ENCODE data around the gene APLP1. TPM values are rescaled to one million over a fixed set of nuclear protein-coding genes. Genes with fewer than 3 reads are reported as not detected.

The APLP1 gene
- total RNA-seq, 2 experiments from 2014 or later: 0.76 to 1.1 TPM

- CTCF ChIA-PET: interaction anchor here (0.7 to 2.4 kb wide), 2 partner anchors 13 to 35 kb away, joined by 4 to 9 read pairs; no protein-coding TSS in a partner anchor
- Mint-ChIP-seq H3K9me3 (no peaks in the 10 kb centered on the region), H3K4me1 (peaks cover 32% of the 10 kb centered on the region), H3K36me3 (ENCODE audit: low read depth) (peaks cover 56% of the 10 kb centered on the region), H3K4me3 (no peak overlapping the region), H3K27ac (no peak overlapping the region), H3K27me3 (no peaks in the 10 kb centered on the region)
- DNase-seq: no peak
- POLR2A ChIA-PET: interaction anchor here (1.1 kb wide), 1 partner anchor 33 kb away, joined by 3 read pairs; no protein-coding TSS in a partner anchor
These were observed 28.3 kb downstream of the APLP1 start for GRCh38 chr19:35896643-35897040.

- Mint-ChIP-seq H3K27ac (peak overlapping the region; percentile 95), H3K9me3 (no peaks in the 10 kb centered on the region), H3K36me3 (ENCODE audit: low read depth) (peaks cover 51% of the 10 kb centered on the region), H3K4me3 (peak overlapping the region; percentile 94), H3K27me3 (no peaks in the 10 kb centered on the region), H3K4me1 (peaks cover 42% of the 10 kb centered on the region)
- DNase-seq: no peak
- POLR2A ChIA-PET: interaction anchor here (0.8 to 1.5 kb wide), 5 partner anchors 14 to 56 kb away, joined by 3 to 10 read pairs (median 9); no protein-coding TSS in a partner anchor
- CTCF ChIA-PET: interaction anchor here (2.4 kb wide), 1 partner anchor 33 kb away, joined by 9 read pairs; no protein-coding TSS in a partner anchor
These were observed 29.5 kb downstream of the APLP1 start for GRCh38 chr19:35897706-35898451.

DNA sequence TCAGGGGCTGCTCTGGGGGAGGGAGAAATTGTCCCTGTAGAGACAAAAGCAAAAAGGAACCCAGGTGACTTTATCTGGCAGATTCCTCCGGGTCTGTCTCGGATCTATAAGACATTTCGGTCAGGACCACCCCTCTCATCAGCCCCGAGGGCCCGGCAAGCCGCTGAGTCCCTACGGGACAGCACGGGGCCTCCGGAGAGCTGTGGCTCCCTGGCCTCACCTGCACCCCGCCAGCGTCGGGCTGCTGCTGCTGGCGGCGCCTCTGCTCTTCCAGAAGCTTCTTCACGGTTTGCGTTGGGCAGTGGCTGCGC, 30.1 kb downstream of the APLP1 start:
- POLR2A ChIA-PET: interaction anchor here (0.8 to 1.5 kb wide), 5 partner anchors 15 to 55 kb away, joined by 3 to 10 read pairs (median 9); no protein-coding TSS in a partner anchor
- Mint-ChIP-seq H3K27ac (peak overlapping the region; percentile 95), H3K27me3 (no peaks in the 10 kb centered on the region), H3K4me3 (peak overlapping the region; percentile 94), H3K4me1 (peaks cover 44% of the 10 kb centered on the region), H3K36me3 (ENCODE audit: low read depth) (peaks cover 51% of the 10 kb centered on the region), H3K9me3 (no peaks in the 10 kb centered on the region)
- DNase-seq: no peak
- CTCF ChIA-PET: interaction anchor here (2.4 kb wide), 1 partner anchor 33 kb away, joined by 9 read pairs; no protein-coding TSS in a partner anchor

DNA sequence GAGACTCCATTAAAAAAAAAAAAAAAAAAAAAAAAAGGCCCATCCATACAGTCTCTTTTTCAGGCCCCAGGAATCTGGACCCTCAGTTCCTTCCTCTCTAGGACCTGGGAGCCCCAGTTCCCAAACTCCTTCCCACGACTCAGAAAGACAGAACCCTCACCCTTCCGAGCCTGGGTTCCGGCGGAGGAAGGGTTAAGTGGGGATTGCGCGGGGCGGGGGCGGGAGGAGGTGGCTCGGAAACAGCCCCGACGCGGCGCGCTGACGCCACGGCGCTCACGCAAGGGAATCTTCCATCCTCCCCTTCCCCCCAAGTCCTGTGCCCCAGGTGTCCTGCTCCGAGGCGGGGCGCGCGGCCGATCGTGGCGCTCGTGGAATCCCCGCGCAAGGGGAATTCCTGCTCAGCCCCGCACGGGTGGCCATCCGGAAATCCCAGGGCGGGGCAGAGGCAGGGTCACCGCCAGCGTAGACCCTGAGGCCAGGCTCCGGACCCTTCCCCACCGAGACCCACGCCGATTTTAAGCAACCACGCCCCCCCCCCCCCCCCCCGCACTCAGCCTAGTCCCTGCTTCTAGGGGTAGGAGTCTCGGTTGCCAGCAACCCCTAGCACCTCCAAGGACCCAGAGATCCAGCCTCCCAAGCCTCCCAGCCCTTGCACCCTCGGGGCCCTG, 31.3 kb downstream of the APLP1 start:
- peak overlapping the region; percentile 95 for H3K27ac Mint-ChIP-seq
- no peaks in the 10 kb centered on the region for H3K9me3 Mint-ChIP-seq
- H3K27me3 Mint-ChIP-seq: no peaks in the 10 kb centered on the region
- peak; percentile 90 for DNase-seq
- ChIA-PET POLR2A (interaction anchor here (1.2 to 2.3 kb wide), 5 partner anchors 13 to 187 kb away, joined by 4 to 49 read pairs (median 5); partner anchors contain the start of gene LIN37), CTCF (no interaction called here)
- H3K36me3 Mint-ChIP-seq (ENCODE audit: low read depth): peaks cover 49% of the 10 kb centered on the region
- peak overlapping the region; percentile 94 for H3K4me3 Mint-ChIP-seq
- peaks cover 55% of the 10 kb centered on the region for H3K4me1 Mint-ChIP-seq

DNA sequence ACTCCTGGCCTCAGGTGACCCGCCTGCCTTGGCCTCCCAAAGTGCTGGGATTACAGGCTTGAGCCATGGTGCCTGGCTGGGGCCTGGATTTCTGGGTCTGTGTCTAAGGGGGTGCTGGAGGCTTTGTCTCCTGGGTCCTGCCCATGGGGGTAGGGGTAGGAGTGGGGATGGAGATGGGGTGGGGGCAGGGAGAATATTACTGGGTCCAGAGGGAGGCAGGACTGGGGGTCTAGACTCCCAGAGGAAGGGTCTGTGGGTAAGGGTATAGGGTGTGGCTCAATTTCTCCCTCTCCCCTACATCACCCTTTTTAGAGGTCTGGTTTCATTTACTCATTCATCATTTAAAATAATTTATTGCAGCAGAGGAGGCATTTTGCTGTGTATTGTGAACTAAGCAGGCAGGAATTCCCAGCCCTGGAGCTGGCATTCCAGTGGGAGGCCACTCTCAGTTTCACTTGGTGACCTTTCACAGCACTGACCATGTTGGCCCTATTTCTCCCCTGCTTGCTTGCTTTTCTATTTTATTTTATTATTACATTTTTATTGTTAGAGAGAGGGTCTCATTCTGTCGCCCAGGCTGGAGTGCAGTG, 32.8 kb downstream of the APLP1 start:
- Mint-ChIP-seq H3K36me3 (ENCODE audit: low read depth) (peaks cover 41% of the 10 kb centered on the region), H3K27ac (peak overlapping the region; percentile 95), H3K4me3 (peak overlapping the region; percentile 94), H3K9me3 (no peaks in the 10 kb centered on the region), H3K4me1 (peaks cover 53% of the 10 kb centered on the region), H3K27me3 (no peaks in the 10 kb centered on the region)
- ChIA-PET CTCF (interaction anchor here (1.8 kb wide), 1 partner anchor 30 kb away, joined by 11 read pairs; no protein-coding TSS in a partner anchor), POLR2A (interaction anchor here (0.6 to 2.3 kb wide), 9 partner anchors 11 to 188 kb away, joined by 3 to 49 read pairs (median 4); partner anchors contain the start of genes LIN37, PSENEN and U2AF1L4)
- DNase-seq: no peak

DNA sequence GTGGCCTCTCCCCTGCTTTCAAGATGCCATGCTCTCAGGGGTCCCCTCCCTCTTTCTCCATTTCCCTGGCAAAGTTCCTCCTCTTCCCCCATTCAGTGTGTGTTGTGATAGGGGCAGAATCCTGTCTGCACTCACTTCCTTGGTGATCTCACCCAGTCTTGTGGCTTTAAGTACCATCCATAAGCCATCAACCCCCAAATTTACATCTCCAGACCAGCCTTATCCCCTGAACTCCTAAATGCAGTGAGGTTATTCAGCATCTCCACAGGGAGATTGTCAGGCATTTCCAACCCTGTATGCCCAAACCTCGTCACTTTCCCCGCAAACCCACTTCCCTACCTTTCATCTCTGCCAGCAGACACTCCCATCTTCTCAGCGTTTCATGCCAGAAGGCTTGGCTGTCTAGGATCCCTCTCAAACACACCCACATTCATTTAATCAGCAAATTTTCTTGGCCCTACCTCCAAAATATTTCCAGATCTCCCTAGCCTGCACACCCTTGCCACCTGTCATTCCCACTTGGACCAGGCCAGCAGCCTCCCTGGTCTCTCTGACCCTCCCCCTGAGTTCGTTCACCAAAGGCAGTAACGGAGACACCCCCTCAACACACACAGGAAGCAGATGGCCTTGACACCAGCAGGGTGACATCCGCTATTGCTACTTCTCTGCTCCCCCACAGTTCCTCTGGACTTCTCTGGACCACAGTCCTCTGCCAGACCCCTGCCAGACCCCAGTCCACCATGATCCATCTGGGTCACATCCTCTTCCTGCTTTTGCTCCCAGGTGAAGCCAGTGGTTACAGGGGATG, 33.7 kb downstream of the APLP1 start, which contains the start of gene HCST:
Gene HCST (plus strand): TSS at position 676 of the 808 bp plus-strand sequence. CDS start 65 bp downstream, at position 741.
- ChIA-PET POLR2A (interaction anchor here (1.3 to 2.5 kb wide), 4 partner anchors 23 to 32 kb away, joined by 3 to 49 read pairs (median 24); no protein-coding TSS in a partner anchor), CTCF (interaction anchor here (1.8 to 2.0 kb wide), 2 partner anchors 19 to 29 kb away, joined by 9 to 11 read pairs; no protein-coding TSS in a partner anchor)
- Mint-ChIP-seq H3K27ac (peak within 1 kb of the TSS; percentile 95), H3K36me3 (ENCODE audit: low read depth) (peaks cover 35% of the 10 kb centered on the region), H3K27me3 (no peaks in the 10 kb centered on the region), H3K4me1 (peaks cover 52% of the 10 kb centered on the region), H3K4me3 (peak within 1 kb of the TSS; percentile 81), H3K9me3 (no peaks in the 10 kb centered on the region)
- DNase-seq: peak; percentile 64

GRCh38 chr19:35902870-35903475, 34.6 kb downstream of the APLP1 start:
- Mint-ChIP-seq H3K36me3 (ENCODE audit: low read depth) (peaks cover 26% of the 10 kb centered on the region), H3K4me3 (peak overlapping the region; percentile 81), H3K9me3 (no peaks in the 10 kb centered on the region), H3K27me3 (no peaks in the 10 kb centered on the region), H3K27ac (peak overlapping the region; percentile 95), H3K4me1 (peaks cover 47% of the 10 kb centered on the region)
- no peak for DNase-seq
- ChIA-PET POLR2A (interaction anchor here (0.7 to 2.5 kb wide), 7 partner anchors 22 to 237 kb away, joined by 3 to 43 read pairs (median 4); partner anchors contain the start of gene CAPNS1), CTCF (interaction anchor here (1.0 to 2.0 kb wide), 3 partner anchors 20 to 209 kb away, joined by 3 to 9 read pairs (median 5); no protein-coding TSS in a partner anchor)

GRCh38 chr19:35903550-35904179, 35.3 kb downstream of the APLP1 start:
- Mint-ChIP-seq H3K36me3 (ENCODE audit: low read depth) (peaks cover 21% of the 10 kb centered on the region), H3K4me3 (peak overlapping the region; percentile 81), H3K9me3 (no peaks in the 10 kb centered on the region), H3K4me1 (peaks cover 46% of the 10 kb centered on the region), H3K27me3 (no peaks in the 10 kb centered on the region), H3K27ac (peak overlapping the region; percentile 95)
- ChIA-PET POLR2A (interaction anchor here (0.7 to 2.5 kb wide), 7 partner anchors 22 to 236 kb away, joined by 3 to 43 read pairs (median 4); partner anchors contain the start of gene CAPNS1), CTCF (interaction anchor here (1.0 to 2.0 kb wide), 3 partner anchors 21 to 209 kb away, joined by 3 to 9 read pairs (median 5); no protein-coding TSS in a partner anchor)
- DNase-seq: peak; percentile 95

DNA sequence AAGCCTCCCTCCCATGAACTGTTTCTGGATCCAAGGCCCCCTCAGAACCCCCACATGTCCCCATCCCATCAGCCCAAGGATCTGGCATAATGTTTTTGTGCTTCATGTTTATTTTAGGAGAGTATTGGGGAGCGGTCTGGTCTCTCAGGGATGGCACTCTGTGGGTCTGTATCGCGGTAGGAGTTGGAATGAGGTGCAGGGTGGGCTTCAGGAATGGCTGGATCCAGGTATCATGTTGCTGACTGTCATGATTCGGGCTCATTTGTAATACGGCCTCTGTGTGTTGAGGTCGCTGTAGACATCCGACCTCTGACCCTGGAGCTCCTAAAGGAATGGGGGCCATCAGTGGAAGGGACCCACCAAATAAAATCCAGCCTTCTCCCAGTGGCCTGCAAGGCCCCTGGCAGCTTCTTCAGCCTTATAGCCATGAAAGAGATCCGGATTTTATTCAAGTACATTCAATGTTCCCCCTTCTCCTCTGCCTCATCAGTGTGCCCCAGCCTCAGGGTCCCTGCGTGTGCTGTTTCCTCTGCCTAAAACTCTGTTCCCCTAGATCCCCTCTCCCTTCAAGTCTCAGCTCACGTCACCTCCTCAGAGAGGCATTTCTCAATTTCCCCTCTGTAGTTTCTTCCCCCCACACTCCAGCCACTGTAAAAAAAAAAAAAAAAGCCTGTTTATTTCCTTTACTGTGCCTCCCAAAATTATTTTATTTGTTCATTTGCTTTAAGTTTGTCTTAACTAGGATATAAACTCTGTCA, 36.1 kb downstream of the APLP1 start:
- Mint-ChIP-seq H3K4me3 (peak overlapping the region; percentile 81), H3K27ac (peak overlapping the region; percentile 53), H3K9me3 (no peaks in the 10 kb centered on the region), H3K27me3 (no peaks in the 10 kb centered on the region), H3K4me1 (peaks cover 48% of the 10 kb centered on the region), H3K36me3 (ENCODE audit: low read depth) (peaks cover 15% of the 10 kb centered on the region)
- no peak for DNase-seq
- ChIA-PET CTCF (interaction anchor here (2.0 kb wide), 1 partner anchor 22 kb away, joined by 9 read pairs; no protein-coding TSS in a partner anchor), POLR2A (interaction anchor here (1.3 to 2.5 kb wide), 3 partner anchors 21 to 193 kb away, joined by 4 to 43 read pairs (median 5); no protein-coding TSS in a partner anchor)

DNA sequence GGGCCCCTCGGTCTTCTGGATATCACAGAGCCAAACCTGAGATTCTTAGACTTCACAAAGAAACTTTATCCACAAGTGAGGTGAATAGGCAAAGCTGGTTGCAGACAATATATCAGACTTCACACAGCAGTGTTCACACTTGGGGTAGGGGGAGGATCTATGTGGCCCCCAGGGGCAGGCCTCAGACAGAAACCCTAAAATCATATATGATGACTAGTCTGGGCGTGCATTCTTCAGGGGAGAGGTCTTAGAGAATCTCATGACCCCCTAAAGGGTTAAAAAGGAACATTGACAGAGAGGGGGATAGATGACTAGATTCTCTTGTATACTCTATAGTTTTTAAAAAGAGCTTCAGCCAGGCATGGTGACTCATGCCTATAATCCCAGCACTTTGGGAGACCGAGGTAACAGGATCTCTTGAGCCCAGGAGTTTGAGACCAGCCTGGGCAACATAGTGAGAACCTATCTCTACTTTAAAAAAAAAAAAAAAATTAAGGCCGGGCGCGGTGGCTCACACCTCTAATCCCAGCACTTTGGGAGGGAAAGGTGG, 36.9 kb downstream of the APLP1 start:
- DNase-seq: no peak
- H3K4me3 Mint-ChIP-seq: no peak overlapping the region
- H3K36me3 Mint-ChIP-seq (ENCODE audit: low read depth): peaks cover 14% of the 10 kb centered on the region
- ChIA-PET CTCF (interaction anchor here (1.8 kb wide), 1 partner anchor 26 kb away, joined by 6 read pairs; no protein-coding TSS in a partner anchor), POLR2A (interaction anchor here (1.3 kb wide), 1 partner anchor 20 kb away, joined by 5 read pairs; no protein-coding TSS in a partner anchor)
- H3K9me3 Mint-ChIP-seq: no peaks in the 10 kb centered on the region
- H3K27ac Mint-ChIP-seq: no peak overlapping the region
- no peaks in the 10 kb centered on the region for H3K27me3 Mint-ChIP-seq
- peaks cover 48% of the 10 kb centered on the region for H3K4me1 Mint-ChIP-seq

Measured in activated CD4-positive, alpha-beta memory T cell treated with anti-CD3 and anti-CD28 coated beads, Interleukin-2, amount 10 ng/mL, durations not matched to agents 7 days and 5 days (primary cell).